GM23248 (cell line): ENCODE data around the gene TINCR. TPM values are rescaled to one million over a fixed set of nuclear protein-coding genes. Genes with fewer than 3 reads are reported as not detected.

Source experiments
- DNase-seq: peaks from one replicate; pipeline ENCODE4 v3.0.0-alpha.2; 2015
- H2AFZ ChIP-seq: fragments of 200-600 bp; sonication (generic); 2 replicates; pipeline ENCODE4 v1.6.1; 2016; ENCODE audit warnings: antibody characterized with exemption
- H3F3A ChIP-seq: fragments of 200-600 bp; sonication (generic); 2 replicates; pipeline ENCODE4 v1.6.1; 2016; ENCODE audit warnings: mild to moderate bottlenecking, antibody characterized with exemption, mixed run types; ENCODE audit not compliant: insufficient read depth
- H3K27ac ChIP-seq: fragments of 200-600 bp; sonication (generic); 2 replicates; pipeline ENCODE4 v1.5.1; 2016; ENCODE audit warnings: mild to moderate bottlenecking
- H3K27me3 ChIP-seq: fragments of 200-600 bp; sonication (generic); replicated peaks from 2 replicates; pipeline ENCODE4 v1.6.1; 2016; ENCODE audit warnings: mild to moderate bottlenecking; ENCODE audit not compliant: insufficient read depth
- H3K36me3 ChIP-seq: fragments of 200-600 bp; sonication (generic); 2 replicates; pipeline ENCODE4 v1.6.1; 2016; ENCODE audit warnings: low read depth, mild to moderate bottlenecking
- H3K4me1 ChIP-seq: fragments of 200-600 bp; sonication (generic); 2 replicates; pipeline ENCODE4 v1.6.1; 2016; ENCODE audit warnings: mild to moderate bottlenecking; ENCODE audit not compliant: insufficient read depth
- H3K4me2 ChIP-seq: fragments of 200-600 bp; sonication (generic); one replicate; pipeline ENCODE4 v1.6.1; 2016; ENCODE audit warnings: mild to moderate bottlenecking; ENCODE audit not compliant: unreplicated experiment
- H3K4me3 ChIP-seq: fragments of 200-600 bp; sonication (generic); 2 replicates; pipeline ENCODE4 v1.5.1; 2016; ENCODE audit warnings: mild to moderate bottlenecking
- H3K79me2 ChIP-seq: fragments of 200-600 bp; sonication (generic); 2 replicates; pipeline ENCODE4 v1.6.1; 2016; ENCODE audit warnings: mild to moderate bottlenecking; ENCODE audit not compliant: insufficient read depth
- H3K9ac ChIP-seq: fragments of 200-600 bp; sonication (generic); 2 replicates; pipeline ENCODE4 v1.6.1; 2016; ENCODE audit warnings: mild to moderate bottlenecking
- H3K9me2 ChIP-seq: fragments of 200-600 bp; sonication (generic); 2 replicates; pipeline ENCODE4 v1.6.1; 2016; ENCODE audit warnings: mixed run types, mild to moderate bottlenecking, moderate library complexity; ENCODE audit not compliant: insufficient read depth
- H3K9me3 ChIP-seq: fragments of 200-600 bp; sonication (generic); one replicate; pipeline ENCODE4 v1.6.1; 2017; ENCODE audit warnings: low read depth
- H4K20me1 ChIP-seq: fragments of 200-600 bp; sonication (generic); 2 replicates; pipeline ENCODE4 v1.6.0; 2016; ENCODE audit not compliant: insufficient read depth
- EZH2 ChIP-seq: fragments of 200-600 bp; sonication (generic); IDR thresholded peaks from 2 replicates; pipeline ENCODE4 v1.6.1; 2018; ENCODE audit warnings: antibody characterized with exemption, mild to moderate bottlenecking; ENCODE audit not compliant: insufficient read depth, poor library complexity, severe bottlenecking
- EZH2phosphoT487 ChIP-seq: fragments of 200-600 bp; sonication (generic); IDR thresholded peaks from 2 replicates; pipeline ENCODE4 v1.6.1; 2018; ENCODE audit warnings: antibody characterized with exemption, moderate library complexity, mild to moderate bottlenecking, low read depth; ENCODE audit not compliant: insufficient read depth
- WGBS, 2 experiments: methylation state at CpG; one replicate each; pipeline ENCODE4 v1.1.6; 2015 to 2017; ENCODE audit warnings: low lambda C conversion rate in 2 of 2, low coverage in 1 of 2; ENCODE audit errors: missing lambda C conversion rate in 2 of 2; 5-methylcytosine and 5-hydroxymethylcytosine counted together
- in situ Hi-C: fragments of 300-500 bp; cut with MboI; formaldehyde crosslinking; loops from 2 replicates; pipeline ENCODE4 v1.15.0; 2020
- polyA plus RNA-seq: library from polyadenylated mRNA; unstranded; fragments of >200 nt; fragmentation: Nextera tagmentation; extraction: Ambion mirVana; gene quantifications from 2 replicates; pipeline ENCODE4 v1.2.1, GENCODE V29; 2016
- total RNA-seq: library from RNA; depleted of rRNA; stranded (reverse); fragments of >200 nt; shearing (Covaris generic); gene quantifications from 2 replicates; pipeline ENCODE4 v1.2.3, GENCODE V29; 2014

Gene TINCR
- total and polyA plus RNA-seq, 2 experiments from 2014 or later, result 1.6 TPM; not detected in 1

DNA sequence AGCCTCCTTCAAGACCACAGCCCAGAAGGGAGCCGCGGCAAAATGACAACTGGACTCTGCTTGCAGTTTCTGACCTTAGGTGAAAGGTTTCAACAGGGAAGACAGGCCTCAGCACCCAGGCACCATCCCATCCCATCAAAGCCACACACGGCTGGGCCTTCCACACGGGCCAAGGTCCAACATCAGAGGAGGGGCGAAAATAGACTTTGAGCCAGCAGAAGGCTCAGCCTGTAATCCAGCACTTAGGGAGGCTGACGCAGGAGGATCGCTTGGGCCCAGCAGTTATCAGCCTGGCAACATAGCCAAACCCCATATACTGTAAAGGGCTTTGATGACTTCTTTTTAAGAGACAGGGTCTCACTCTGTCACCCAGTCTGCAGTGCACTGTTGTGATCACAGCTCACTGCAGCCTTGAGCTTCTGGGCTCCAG, 26.8 kb upstream of the TINCR start:
- 89 to 94% methylated on average over 7 of the region's 7 CpGs for WGBS, 2 experiments
- Histone ChIP-seq H3F3A (no peaks in the 10 kb centered on the region), H3K4me3 (no peak overlapping the region), H3K4me1 (no peaks in the 10 kb centered on the region), H4K20me1 (no peaks in the 10 kb centered on the region), H2AFZ (no peak overlapping the region), H3K9me3 (no peaks in the 10 kb centered on the region), H3K79me2 (peaks cover 6% of the 10 kb centered on the region; the same call in 1 of the 2 replicates), H3K27ac (no peak overlapping the region), H3K27me3 (no peaks in the 10 kb centered on the region), H3K9me2 (no peaks in the 10 kb centered on the region), H3K9ac (no peak overlapping the region), H3K4me2 (no peak overlapping the region), H3K36me3 (peaks cover 37% of the 10 kb centered on the region; the same call in 1 of the 2 replicates)
- TF ChIP-seq EZH2phosphoT487, result no peak
- no peak for TF ChIP-seq EZH2
- in situ Hi-C loops, result no loop called here
- no peak for DNase-seq

DNA sequence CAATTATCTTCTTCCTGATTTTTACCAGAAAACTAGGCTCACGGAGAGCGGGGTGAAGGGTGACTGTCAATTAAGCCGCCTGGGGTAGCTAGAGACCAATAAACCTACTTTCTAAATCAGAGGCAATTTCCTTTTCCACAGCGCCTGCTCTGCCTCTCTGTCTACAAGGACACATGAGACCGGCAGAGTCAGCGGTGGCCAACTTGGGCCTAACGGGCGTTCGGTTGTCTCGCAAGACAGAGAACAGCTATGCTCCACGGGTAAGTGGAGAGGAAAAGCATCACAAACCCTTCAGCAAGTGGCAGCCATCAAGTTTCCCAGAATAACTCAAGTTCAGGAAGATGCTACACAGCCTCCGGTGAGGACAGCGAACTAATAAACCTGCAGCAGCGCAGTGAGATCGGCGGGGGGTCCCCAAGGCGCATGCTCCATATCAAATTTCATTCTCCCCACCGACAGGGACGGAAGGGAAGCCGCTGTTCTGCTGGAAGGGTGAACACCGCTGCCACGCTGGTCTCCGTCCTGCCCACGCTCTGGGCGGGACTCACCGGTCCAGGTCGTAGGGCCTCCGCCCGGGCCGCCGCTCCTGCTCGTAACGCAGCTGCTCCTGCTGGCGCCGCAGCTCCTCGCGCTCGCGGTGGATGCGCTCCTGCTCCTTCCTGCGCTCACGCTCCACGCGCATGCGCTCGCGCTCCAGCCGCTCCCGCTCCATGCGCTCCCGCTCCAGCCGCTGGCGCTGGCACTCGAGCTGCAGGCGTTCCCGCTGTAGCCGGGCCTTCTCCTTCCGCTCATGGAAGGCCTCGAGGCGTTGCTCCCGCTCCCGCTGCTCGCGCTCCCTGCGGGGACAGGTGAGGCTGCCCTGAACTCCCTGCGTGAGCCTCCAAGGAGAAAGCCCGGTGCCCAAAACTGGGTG, 25.8 kb upstream of the TINCR start:
- in situ Hi-C loops, result no loop called here
- H3K36me3 ChIP-seq, result peaks cover 28% of the 10 kb centered on the region; the same call in 1 of the 2 replicates

DNA sequence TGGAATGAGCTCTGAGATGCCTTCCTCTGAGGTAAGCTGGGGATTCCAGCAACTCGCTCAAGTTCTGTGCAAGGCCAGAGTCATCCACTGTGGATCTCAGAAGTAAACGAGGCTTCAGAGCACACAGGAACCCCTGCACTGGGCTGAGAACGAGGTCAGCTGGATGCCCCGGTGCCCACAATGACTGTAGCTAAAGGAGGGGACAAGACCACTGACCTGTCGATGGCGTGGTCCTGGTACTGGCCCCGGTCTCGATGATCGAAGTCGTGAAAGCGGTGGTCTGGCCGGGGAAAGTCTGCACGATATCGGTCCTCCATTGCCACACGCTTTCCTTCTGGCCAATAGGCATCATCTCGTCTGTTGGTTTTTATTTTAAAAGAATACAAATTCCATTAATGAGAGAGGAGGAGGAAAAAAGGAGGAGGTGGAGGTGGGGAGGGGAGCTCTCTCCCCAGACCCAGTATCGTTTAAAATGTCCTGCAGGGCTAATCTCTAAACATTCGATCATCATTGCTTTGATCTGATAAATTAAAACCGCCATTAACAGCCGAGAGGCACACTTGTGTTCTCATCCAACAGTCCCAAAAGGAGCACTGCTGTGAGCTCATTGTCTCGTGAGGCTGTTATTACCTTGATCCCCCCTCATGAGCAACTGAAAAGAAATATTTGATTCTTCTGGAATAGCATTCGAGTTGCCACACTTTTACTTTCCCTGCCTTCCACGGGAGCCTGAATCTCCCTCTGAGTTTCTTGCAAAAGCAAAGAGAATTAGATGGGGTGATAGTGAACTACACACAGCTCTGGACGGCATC, 25.0 kb upstream of the TINCR start:
- no peak for DNase-seq
- H3K27ac ChIP-seq, result no peak overlapping the region
- no peaks in the 10 kb centered on the region for H3K27me3 ChIP-seq
- H3K9ac ChIP-seq, result no peak overlapping the region
- 90 to 94% methylated on average over 24 of the region's 24 CpGs for WGBS, 2 experiments
- no peak overlapping the region for H3K4me2 ChIP-seq
- H2AFZ ChIP-seq, result no peak overlapping the region
- H3K79me2 ChIP-seq, result peaks cover 6% of the 10 kb centered on the region; the same call in 1 of the 2 replicates
- in situ Hi-C loops, result no loop called here
- no peaks in the 10 kb centered on the region for H3K9me3 ChIP-seq
- H3K36me3 ChIP-seq, result peaks cover 19% of the 10 kb centered on the region; the same call in 1 of the 2 replicates
- H3K9me2 ChIP-seq, result no peaks in the 10 kb centered on the region
- no peaks in the 10 kb centered on the region for H3F3A ChIP-seq
- H3K4me1 ChIP-seq, result no peaks in the 10 kb centered on the region
- TF ChIP-seq EZH2 (no peak), EZH2phosphoT487 (no peak)
- H4K20me1 ChIP-seq, result no peaks in the 10 kb centered on the region
- no peak overlapping the region for H3K4me3 ChIP-seq

More for the DNA sequence above, 25.8 kb upstream of the TINCR start:
- DNase-seq, result no peak
- TF ChIP-seq EZH2 (no peak), EZH2phosphoT487 (no peak)
- Histone ChIP-seq H3K4me2 (no peak overlapping the region), H3K9me2 (no peaks in the 10 kb centered on the region), H3K79me2 (peaks cover 6% of the 10 kb centered on the region; the same call in 1 of the 2 replicates), H2AFZ (no peak overlapping the region), H3K27ac (no peak overlapping the region), H4K20me1 (no peaks in the 10 kb centered on the region), H3K4me1 (no peaks in the 10 kb centered on the region), H3K4me3 (no peak overlapping the region), H3K9ac (no peak overlapping the region), H3K9me3 (no peaks in the 10 kb centered on the region), H3F3A (no peaks in the 10 kb centered on the region), H3K27me3 (no peaks in the 10 kb centered on the region)
- 96 to 97% methylated on average over 65 to 67 of the region's 67 CpGs for WGBS, 2 experiments

DNA sequence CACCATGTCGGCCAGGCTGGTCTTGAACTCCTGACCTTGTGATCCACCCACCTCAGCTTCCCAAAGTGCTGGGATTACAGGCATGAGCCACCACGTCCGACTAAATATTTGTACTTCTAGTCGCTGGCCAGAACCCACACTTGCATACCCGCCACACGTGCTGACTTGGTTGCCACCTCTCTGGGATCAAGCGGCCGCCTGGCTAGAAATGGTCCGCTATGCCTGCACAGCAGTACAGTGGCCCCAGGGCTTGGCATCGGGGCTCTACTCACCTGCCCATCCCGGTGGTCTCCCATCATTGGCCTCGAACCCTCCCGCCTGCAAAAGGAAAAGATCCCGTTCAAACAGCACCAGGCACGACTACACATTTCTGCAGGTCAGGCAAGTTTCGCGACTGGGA, 23.7 kb upstream of the TINCR start:
- in situ Hi-C loops, result no loop called here
- no peak overlapping the region for H3K4me2 ChIP-seq
- H3K36me3 ChIP-seq, result peaks cover 17% of the 10 kb centered on the region; the same call in 1 of the 2 replicates

More for the DNA sequence above, 23.7 kb upstream of the TINCR start:
- no peak for TF ChIP-seq EZH2phosphoT487
- TF ChIP-seq EZH2, result no peak
- no peaks in the 10 kb centered on the region for H3K9me3 ChIP-seq
- H2AFZ ChIP-seq, result no peak overlapping the region
- H3K4me3 ChIP-seq, result no peak overlapping the region
- H3K27ac ChIP-seq, result no peak overlapping the region
- no peak for DNase-seq
- no peaks in the 10 kb centered on the region for H3K9me2 ChIP-seq
- no peak overlapping the region for H3K9ac ChIP-seq
- WGBS, 2 experiments, result 93% methylated on average over 17 of the region's 17 CpGs
- H3K4me1 ChIP-seq, result no peaks in the 10 kb centered on the region
- H3K79me2 ChIP-seq, result peaks cover 2% of the 10 kb centered on the region; the same call in 1 of the 2 replicates
- no peaks in the 10 kb centered on the region for H3K27me3 ChIP-seq
- H3F3A ChIP-seq, result no peaks in the 10 kb centered on the region
- no peaks in the 10 kb centered on the region for H4K20me1 ChIP-seq
